Measurements from ENCODE around the gene RIN1. TPM values are rescaled to one million over a fixed set of nuclear protein-coding genes. Genes with fewer than 3 reads are reported as not detected.

The RIN1 gene
- total and polyA plus RNA-seq, 9 of the 15 experiments (the other 6 are each of a cell fraction or from before 2014, with no cell fraction given) = 0.01 to 1.2 (median 0.45) TPM; not detected in 1

DNA sequence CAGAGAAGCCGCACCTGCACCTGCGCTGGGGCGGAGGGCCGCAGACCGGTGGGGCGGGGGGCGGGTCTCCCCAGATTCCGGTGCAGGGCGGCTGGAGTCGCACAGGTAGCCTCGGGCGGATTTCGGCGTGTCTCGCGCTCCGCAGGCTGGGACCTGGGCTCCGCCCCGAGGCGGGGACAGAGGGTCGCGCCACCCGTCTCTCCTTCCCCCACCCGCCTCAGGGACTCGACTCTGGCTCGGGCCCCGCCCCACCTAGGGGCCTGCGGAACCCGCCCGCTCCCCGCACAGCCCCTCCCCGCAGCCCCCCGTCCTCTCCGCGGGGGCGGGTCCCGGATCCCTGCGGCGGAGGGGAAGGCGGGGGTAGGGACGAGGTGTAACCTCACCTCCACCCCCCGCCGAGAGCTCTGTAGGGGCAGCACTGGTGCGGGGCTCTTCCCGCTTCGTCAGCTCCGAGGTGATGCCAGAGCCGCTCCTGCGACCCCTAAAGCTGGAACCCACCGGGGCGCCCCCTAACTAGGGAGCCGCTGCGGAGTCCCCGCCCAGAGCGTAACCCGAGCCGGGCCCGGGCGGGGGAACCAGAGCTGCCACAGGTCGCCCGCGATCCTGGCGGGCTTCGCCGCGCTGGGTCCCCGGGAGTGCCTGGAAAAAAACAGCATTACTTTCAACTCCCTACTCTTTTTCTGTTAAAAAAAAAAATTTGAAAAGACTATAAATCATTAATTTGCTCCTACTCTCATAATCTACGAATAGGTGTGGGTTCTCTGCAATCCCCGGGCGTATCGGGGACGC lies 35.6 kb upstream of the RIN1 start, which contains the start of gene SLC29A2 (continued):
- TF ChIP-seq, protein P1, sequence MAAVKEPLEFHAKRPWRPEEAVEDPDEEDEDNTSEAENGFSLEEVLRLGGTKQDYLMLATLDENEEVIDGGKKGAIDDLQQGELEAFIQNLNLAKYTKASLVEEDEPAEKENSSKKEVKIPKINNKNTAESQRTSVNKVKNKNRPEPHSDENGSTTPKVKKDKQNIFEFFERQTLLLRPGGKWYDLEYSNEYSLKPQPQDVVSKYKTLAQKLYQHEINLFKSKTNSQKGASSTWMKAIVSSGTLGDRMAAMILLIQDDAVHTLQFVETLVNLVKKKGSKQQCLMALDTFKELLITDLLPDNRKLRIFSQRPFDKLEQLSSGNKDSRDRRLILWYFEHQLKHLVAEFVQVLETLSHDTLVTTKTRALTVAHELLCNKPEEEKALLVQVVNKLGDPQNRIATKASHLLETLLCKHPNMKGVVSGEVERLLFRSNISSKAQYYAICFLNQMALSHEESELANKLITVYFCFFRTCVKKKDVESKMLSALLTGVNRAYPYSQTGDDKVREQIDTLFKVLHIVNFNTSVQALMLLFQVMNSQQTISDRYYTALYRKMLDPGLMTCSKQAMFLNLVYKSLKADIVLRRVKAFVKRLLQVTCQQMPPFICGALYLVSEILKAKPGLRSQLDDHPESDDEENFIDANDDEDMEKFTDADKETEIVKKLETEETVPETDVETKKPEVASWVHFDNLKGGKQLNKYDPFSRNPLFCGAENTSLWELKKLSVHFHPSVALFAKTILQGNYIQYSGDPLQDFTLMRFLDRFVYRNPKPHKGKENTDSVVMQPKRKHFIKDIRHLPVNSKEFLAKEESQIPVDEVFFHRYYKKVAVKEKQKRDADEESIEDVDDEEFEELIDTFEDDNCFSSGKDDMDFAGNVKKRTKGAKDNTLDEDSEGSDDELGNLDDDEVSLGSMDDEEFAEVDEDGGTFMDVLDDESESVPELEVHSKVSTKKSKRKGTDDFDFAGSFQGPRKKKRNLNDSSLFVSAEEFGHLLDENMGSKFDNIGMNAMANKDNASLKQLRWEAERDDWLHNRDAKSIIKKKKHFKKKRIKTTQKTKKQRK (IDR thresholded peaks at IDR 0.05; ENCODE audit: borderline replicate concordance, low read depth, low read length) = no peak
- TF ChIP-seq CBFA2T3 (IDR thresholded peaks at IDR 0.05) = no peak
- TF ChIP-seq RB1 (IDR thresholded peaks at IDR 0.05; ENCODE audit: low read depth) = no peak; the same call in none of the 2 replicates
- TF ChIP-seq XRCC4 (IDR thresholded peaks at IDR 0.05; ENCODE audit: extremely low read depth, insufficient read depth, insufficient read length) = no peak
- no peak for TF ChIP-seq NR4A1 (CRISPR knock-in tag; IDR thresholded peaks at IDR 0.05)
- TF ChIP-seq NR4A1 (tag; IDR thresholded peaks at IDR 0.05) = no peak
- no peak for TF ChIP-seq KLF10 (CRISPR knock-in tag; IDR thresholded peaks at IDR 0.05)
- TF ChIP-seq MAFK (IDR thresholded peaks at IDR 0.05; ENCODE audit: low read length) = no peak
- TF ChIP-seq U2AF2 (optimal IDR thresholded peaks at IDR 0.05; ENCODE audit: low read depth, low read length) = no peak
- TF ChIP-seq BCL6 (CRISPR knock-in tag; IDR thresholded peaks at IDR 0.05) = no peak
- no peak for TF ChIP-seq ZNF445 (CRISPR knock-in tag; IDR thresholded peaks at IDR 0.05; ENCODE audit: low read depth)
- TF ChIP-seq SRSF7 (optimal IDR thresholded peaks at IDR 0.05; ENCODE audit: low read depth, low read length) = no peak
- TF ChIP-seq SREBF2 (CRISPR knock-in tag; IDR thresholded peaks at IDR 0.05) = no peak
- TF ChIP-seq ZFP30 (CRISPR knock-in tag; IDR thresholded peaks at IDR 0.05; ENCODE audit: borderline replicate concordance) = no peak
- TF ChIP-seq DDX20 (tag; IDR thresholded peaks at IDR 0.05; ENCODE audit: low read depth) = no peak
- no peak for TF ChIP-seq ZNF830 (CRISPR knock-in tag; IDR thresholded peaks at IDR 0.05)
- TF ChIP-seq, protein P2, sequence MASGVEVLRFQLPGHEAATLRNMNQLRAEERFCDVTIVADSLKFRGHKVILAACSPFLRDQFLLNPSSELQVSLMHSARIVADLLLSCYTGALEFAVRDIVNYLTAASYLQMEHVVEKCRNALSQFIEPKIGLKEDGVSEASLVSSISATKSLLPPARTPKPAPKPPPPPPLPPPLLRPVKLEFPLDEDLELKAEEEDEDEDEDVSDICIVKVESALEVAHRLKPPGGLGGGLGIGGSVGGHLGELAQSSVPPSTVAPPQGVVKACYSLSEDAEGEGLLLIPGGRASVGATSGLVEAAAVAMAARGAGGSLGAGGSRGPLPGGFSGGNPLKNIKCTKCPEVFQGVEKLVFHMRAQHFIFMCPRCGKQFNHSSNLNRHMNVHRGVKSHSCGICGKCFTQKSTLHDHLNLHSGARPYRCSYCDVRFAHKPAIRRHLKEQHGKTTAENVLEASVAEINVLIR (CRISPR knock-in tag; IDR thresholded peaks at IDR 0.05) = no peak
- TF ChIP-seq, protein P3, sequence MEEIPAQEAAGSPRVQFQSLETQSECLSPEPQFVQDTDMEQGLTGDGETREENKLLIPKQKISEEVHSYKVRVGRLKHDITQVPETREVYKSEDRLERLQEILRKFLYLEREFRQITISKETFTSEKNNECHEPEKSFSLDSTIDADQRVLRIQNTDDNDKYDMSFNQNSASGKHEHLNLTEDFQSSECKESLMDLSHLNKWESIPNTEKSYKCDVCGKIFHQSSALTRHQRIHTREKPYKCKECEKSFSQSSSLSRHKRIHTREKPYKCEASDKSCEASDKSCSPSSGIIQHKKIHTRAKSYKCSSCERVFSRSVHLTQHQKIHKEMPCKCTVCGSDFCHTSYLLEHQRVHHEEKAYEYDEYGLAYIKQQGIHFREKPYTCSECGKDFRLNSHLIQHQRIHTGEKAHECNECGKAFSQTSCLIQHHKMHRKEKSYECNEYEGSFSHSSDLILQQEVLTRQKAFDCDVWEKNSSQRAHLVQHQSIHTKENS (CRISPR knock-in tag; IDR thresholded peaks at IDR 0.05) = no peak
- TF ChIP-seq ZNF75A (CRISPR knock-in tag; IDR thresholded peaks at IDR 0.05) = no peak
- no peak for TF ChIP-seq RAD21 (CRISPR knock-in tag; conservative IDR thresholded peaks at IDR 0.05 in 1 of 2, IDR thresholded peaks at IDR 0.05 in 1 of 2)
- no peak for TF ChIP-seq CBFB (CRISPR knock-in tag; IDR thresholded peaks at IDR 0.05)
- TF ChIP-seq FOXM1 (IDR thresholded peaks at IDR 0.05; ENCODE audit: low read depth) = 0 out of 2 replicates have a peak, but pooled peaks have one; percentile 14
- no peak for TF ChIP-seq FOXM1 (CRISPR knock-in tag; IDR thresholded peaks at IDR 0.05; ENCODE audit: low read depth)
- TF ChIP-seq BMI1 (IDR thresholded peaks at IDR 0.05; ENCODE audit: low read length) = no peak

Data from K562 (cell line).